Activated naive CD8-positive, alpha-beta T cell treated with anti-CD3 and anti-CD28 coated beads, Interleukin-2, amount 50 U/mL, for 24 hours (primary cell): ENCODE data around the gene OVCA2.

Experiments used
- ATAC-seq: fragments of 150-1000 bp; cut with Tn5 transposase; one replicate; pipeline ENCODE4 v1.10.0; 2021
- DNase-seq: peaks from one replicate; pipeline ENCODE4 v3.0.0; 2021
- H3K27ac Mint-ChIP-seq: one replicate; pipeline ENCODE4 v1.8.0; 2021; ENCODE audit warnings: mild to moderate bottlenecking, mixed read lengths
- H3K27me3 Mint-ChIP-seq: one replicate; pipeline ENCODE4 v1.8.0; 2021; ENCODE audit warnings: mixed read lengths
- H3K36me3 Mint-ChIP-seq: one replicate; pipeline ENCODE4 v1.8.0; 2021; ENCODE audit warnings: low read depth, mixed read lengths
- H3K4me1 Mint-ChIP-seq: one replicate; pipeline ENCODE4 v1.8.0; 2021; ENCODE audit warnings: mixed read lengths
- H3K4me3 Mint-ChIP-seq: one replicate; pipeline ENCODE4 v1.8.0; 2021; ENCODE audit warnings: mild to moderate bottlenecking, moderate library complexity, mixed read lengths
- H3K9me3 Mint-ChIP-seq: one replicate; pipeline ENCODE4 v1.8.0; 2021; ENCODE audit warnings: mixed read lengths

OVCA2 gene

DNA sequence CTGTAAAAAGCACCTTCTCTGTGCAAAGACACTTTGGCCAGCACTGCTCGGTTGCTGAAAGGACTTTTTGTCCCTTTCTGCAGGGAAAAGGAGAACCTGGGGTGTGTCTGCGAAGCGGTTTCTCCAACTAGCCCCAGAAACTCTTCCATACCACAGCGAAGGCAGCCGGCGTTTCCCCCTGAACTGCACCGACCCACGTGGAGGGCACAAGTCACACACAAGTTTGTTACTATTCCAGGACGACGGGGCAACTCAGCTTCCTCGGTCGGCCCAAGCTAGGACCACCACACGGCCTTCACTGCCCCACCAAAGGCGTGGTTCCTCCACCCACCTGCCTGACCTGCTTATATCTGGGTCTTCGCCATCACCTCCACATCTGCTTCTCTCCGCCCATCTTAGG is 18.6 kb upstream of the OVCA2 start:
- H3K27ac Mint-ChIP-seq = no peak overlapping the region
- no peak for ATAC-seq
- H3K36me3 Mint-ChIP-seq = no peaks in the 10 kb centered on the region
- DNase-seq = no peak
- peaks cover 38% of the 10 kb centered on the region for H3K27me3 Mint-ChIP-seq
- H3K4me3 Mint-ChIP-seq = peak overlapping the region; percentile 42
- H3K9me3 Mint-ChIP-seq = no peaks in the 10 kb centered on the region
- peaks cover 16% of the 10 kb centered on the region for H3K4me1 Mint-ChIP-seq

DNA sequence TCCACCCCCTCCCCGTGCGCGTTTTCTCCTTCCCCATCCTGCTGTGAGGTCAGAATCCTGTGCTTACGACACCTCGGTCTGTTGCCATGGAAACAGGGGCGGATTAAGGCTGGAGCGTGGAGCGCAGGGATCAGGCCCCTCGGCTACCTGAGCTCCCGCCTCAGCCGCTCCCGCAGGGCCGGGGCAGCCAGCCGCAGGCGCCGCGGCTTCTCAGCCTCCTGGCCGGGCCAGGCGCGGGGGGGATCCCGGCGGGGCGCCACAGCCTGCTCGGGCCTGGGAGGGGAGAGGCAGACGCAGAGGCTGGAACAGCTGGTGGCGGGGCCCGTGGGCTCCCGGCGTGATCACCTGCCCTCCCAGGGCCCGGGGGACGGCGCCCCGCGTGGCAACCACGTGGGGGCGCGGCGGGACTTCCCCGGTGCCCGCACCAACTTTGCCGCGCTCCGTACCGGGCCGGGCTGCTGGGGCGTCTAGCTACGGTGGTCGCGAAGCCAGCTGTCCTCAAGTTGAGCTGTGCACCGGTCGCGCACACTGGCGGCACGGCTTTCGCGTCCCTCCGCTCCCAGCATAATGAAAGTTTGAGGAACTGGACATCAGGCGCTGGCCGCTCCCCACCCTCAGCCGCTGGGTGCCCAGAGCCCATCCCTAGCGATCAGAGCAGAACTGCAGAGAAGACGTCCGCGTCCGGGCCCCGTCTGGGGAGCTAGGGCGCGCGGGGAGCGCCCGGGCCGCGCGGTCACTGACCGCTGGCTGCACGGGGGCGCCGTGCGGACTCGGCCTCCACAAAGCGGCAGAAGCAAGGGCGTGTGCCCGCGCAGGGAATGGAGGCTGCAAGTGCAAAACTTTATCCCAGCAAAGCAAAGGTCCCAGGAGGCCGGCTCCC is 17.9 kb upstream of the OVCA2 start:
- Mint-ChIP-seq H3K4me1 (peaks cover 16% of the 10 kb centered on the region), H3K9me3 (no peaks in the 10 kb centered on the region), H3K27ac (no peak overlapping the region), H3K27me3 (peaks cover 36% of the 10 kb centered on the region), H3K36me3 (no peaks in the 10 kb centered on the region), H3K4me3 (peak overlapping the region; percentile 68)
- ATAC-seq (no peak), DNase-seq (peak; percentile 24)

DNA sequence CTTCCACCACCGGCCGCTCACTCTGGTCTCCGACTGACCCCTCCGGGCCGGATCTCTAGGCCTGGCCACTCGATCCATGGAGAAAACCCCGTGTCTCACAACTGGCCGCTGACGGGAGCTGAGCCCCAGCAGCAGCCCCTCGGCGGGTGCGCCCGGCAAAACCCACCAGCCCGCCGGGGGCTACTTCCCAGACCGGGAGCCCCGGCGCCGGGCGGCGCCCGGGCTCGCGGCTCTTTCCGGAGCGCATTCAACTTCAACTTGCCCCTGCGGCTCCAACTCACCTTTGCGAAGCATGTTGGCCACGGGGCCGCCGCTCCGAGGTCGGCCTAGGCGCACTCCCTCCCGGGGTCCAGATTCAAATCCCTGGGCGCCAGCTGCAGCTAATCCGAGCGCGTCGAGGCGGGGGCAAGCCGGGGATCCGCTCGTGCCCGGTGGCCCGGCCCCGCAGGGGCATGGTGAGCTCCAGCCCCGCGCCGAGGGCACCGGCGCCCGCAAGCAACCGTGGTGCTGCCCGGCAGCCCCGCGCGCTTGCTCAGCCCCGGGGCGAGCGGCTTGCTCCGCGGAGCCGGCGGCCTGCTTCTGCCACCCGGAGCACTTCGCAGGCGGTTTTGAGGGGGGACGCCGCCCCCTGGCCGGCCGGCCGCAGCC is 17.1 kb upstream of the OVCA2 start:
- ATAC-seq (no peak), DNase-seq (no peak)
- Mint-ChIP-seq H3K27me3 (peaks cover 31% of the 10 kb centered on the region), H3K9me3 (no peaks in the 10 kb centered on the region), H3K4me3 (peak overlapping the region; percentile 68), H3K36me3 (no peaks in the 10 kb centered on the region), H3K4me1 (peaks cover 18% of the 10 kb centered on the region), H3K27ac (no peak overlapping the region)

DNA sequence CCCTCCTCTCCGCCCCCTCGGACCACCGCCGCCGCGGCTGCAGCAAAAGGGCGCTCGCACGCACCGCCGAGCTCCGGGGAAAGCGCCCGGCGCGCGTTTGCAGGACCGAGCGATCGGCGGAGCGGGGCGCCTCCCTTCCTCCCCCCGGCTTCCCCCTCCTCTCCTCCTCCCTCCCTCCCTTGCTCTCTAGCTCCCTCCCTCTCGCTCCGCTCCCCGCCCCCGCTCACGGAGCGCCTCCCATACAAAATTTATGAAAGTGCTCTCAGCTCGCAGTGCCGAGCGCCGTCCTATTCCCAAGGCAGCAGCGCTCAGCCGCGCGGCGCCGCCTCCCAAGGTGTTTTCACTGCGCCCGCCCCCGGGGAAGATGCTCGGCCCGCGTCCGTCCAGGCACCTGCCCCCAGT is 16.6 kb upstream of the OVCA2 start, which contains the start of gene RTN4RL1:
Gene RTN4RL1, minus strand, starts transcription at position 115 of the 402 bp plus-strand sequence. CDS start 469 bp downstream, outside the sequence.
- Mint-ChIP-seq H3K27ac (no peak within 1 kb of the TSS), H3K36me3 (no peaks in the 10 kb centered on the region), H3K4me3 (peak within 1 kb of the TSS; percentile 68), H3K27me3 (peaks cover 30% of the 10 kb centered on the region), H3K4me1 (peaks cover 18% of the 10 kb centered on the region), H3K9me3 (no peaks in the 10 kb centered on the region)
- DNase-seq (peak; percentile 60), ATAC-seq (no peak)

DNA sequence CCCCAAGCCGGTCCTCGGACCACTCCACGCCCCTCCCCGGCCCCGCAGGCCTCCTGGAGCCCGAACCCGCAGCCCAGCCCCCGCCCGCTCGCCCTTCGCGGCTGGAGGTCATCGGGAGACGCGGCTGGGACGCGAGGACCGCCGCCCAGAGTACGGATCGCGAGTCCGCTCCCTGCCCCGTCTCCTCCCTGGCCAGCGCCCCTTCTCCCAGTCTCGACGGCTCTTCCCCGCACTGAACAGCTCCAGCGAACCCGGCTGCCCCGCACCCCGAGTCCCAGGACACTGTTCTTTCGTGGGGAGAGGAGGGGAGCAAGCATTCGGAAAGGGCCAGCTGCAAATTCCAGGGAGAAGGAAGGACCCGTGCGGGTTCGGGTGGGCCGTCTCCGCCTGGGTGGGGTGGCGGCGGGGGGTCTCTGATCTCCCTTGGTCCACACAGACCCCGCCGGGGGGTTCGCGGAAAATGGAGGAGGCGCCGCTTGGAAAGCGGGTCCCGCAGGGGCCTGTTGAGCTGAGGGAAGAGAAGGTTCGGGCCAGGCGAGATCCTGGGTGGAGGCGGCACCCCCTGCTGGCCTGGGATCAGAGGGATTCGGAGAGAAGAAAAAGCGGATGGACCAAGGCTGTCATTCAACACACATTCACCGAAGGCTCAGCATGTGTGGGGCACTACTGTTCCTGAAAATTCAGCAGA is 16.1 kb upstream of the OVCA2 start:
- no peaks in the 10 kb centered on the region for H3K9me3 Mint-ChIP-seq
- H3K4me1 Mint-ChIP-seq = peaks cover 19% of the 10 kb centered on the region
- H3K36me3 Mint-ChIP-seq = no peaks in the 10 kb centered on the region
- ATAC-seq (no peak), DNase-seq (peak; percentile 42)
- peaks cover 28% of the 10 kb centered on the region for H3K27me3 Mint-ChIP-seq
- H3K4me3 Mint-ChIP-seq = peak overlapping the region; percentile 63
- H3K27ac Mint-ChIP-seq = no peak overlapping the region

DNA sequence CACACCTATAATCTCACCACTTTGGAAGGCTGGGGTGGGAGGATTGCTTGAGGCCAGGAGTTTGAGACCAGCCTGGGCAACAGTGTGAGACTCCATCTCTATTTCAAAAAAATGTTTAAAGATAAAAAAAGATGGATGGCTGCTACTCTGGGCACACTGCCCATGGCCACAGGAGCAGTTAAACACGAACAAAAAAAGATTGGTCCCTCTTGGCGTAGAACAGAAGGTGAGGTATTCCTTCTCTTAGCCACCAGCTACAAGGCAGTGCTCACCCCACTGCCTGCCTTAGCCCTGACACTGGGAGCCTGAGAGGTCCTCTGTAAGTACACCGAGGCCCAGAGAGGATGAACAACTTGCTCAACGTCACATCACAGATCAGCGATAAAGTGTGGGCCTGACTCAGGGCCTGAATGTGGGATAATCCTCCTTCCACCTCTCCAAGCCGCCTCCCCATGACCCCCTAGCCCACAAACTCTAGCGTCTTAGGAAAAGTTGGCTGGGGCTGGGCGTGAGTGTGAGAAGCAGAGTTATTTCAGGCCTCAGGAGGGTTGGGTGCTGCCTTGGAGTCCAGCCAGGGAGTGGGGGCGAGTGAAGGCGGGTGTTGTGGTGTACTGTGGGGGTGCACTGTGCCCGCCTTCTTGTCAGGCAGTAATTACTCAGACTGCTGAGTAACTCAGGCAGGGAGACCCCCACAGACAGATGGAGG is 14.1 kb upstream of the OVCA2 start:
- peaks cover 26% of the 10 kb centered on the region for H3K27me3 Mint-ChIP-seq
- no peak for ATAC-seq
- H3K4me1 Mint-ChIP-seq = peaks cover 33% of the 10 kb centered on the region
- DNase-seq = peak; percentile 18
- no peaks in the 10 kb centered on the region for H3K9me3 Mint-ChIP-seq
- no peaks in the 10 kb centered on the region for H3K36me3 Mint-ChIP-seq
- H3K27ac Mint-ChIP-seq = no peak overlapping the region
- no peak overlapping the region for H3K4me3 Mint-ChIP-seq

DNA sequence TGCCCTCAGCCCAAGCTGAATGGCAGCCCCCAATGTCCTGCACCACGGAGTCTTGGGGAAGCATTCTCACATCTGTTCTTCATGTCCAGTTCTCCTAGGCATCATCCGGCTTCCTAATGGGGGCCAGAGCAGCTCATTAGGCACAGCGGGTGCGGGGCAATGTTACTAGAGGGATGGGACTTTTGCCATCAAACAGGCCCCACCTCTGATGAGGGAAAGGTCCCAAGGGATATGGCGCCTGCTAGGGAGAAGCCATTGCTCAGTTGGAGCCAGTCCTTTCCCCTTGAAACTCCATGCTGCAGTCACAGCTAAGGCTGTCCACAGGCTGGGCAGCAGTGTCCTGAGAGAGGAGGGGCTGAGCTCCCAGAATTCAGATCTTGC is 13.6 kb upstream of the OVCA2 start:
- Mint-ChIP-seq H3K4me1 (peaks cover 28% of the 10 kb centered on the region), H3K9me3 (no peaks in the 10 kb centered on the region), H3K27me3 (peaks cover 23% of the 10 kb centered on the region), H3K27ac (no peak overlapping the region), H3K36me3 (no peaks in the 10 kb centered on the region), H3K4me3 (no peak overlapping the region)
- DNase-seq (no peak), ATAC-seq (no peak)

DNA sequence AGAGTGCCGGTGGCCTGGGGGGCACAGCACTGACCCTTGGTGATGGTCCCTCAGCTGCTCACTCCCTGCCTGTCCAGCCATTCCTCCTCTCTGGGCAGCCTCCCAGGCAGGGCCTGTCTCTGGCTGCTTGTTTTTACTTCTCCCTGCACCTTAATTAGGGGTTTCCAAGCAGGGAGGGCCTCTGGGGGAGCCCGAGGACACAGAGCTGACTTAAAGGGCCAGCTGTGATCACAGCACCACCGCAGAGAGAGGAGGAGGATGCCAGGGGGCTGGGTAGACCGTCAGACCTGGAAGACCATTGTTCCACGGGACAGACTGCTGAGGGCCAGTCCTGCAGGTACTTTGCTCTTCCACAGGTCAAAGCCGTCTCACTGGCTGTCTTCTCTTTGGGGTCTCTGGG is 13.1 kb upstream of the OVCA2 start:
- Mint-ChIP-seq H3K36me3 (no peaks in the 10 kb centered on the region), H3K4me1 (peaks cover 29% of the 10 kb centered on the region), H3K9me3 (no peaks in the 10 kb centered on the region), H3K4me3 (no peak overlapping the region), H3K27ac (no peak overlapping the region), H3K27me3 (peaks cover 21% of the 10 kb centered on the region)
- DNase-seq (no peak), ATAC-seq (no peak)

DNA sequence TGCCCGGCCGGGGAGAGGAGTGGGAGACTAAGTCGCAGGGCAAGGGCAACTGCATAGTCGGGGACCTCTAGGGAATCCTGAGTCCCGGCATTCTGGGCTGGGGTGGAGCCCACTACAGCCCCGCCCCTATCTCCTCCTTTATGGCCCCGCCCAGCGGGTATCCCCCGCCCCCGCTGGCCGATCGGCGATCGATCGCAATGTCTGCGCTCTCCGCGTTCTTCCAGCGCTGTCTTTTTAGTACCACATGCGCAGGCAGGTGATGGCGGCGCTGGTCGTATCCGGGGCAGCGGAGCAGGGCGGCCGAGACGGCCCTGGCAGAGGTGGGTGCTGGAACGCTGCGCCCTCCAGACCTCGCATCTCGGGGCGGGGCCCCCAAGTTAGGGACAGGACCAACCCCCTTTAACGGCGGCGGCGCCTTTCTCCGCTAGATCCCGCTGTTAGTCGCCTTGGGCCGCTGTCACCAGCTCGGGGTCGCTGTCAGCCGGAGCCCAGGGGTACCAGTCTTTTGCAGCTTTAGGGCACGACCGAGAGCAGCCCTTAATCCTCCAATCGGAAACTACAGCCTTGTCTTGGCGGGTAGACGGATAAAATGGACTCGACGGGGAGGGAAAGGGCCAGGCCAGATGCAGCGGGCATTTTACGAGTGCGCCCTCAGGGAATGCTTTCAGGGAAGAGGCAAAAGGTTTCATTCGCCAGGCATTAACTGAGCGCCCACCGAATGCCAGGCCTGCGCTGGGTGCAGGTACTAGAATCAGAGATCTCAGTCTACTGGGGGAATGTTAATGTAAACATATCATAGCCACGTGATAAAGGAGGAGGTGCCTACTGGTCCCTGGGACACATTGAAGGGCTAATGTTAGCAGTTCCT is 11.7 kb upstream of the OVCA2 start, which contains the start of gene DPH1:
Gene DPH1, plus strand, starts transcription at position 243 of the 868 bp plus-strand sequence. Its CDS starts 17 bp downstream, at position 260.
- Mint-ChIP-seq H3K27ac (peak within 1 kb of the TSS; percentile 56), H3K36me3 (no peaks in the 10 kb centered on the region), H3K4me1 (peaks cover 27% of the 10 kb centered on the region), H3K27me3 (peaks cover 19% of the 10 kb centered on the region), H3K9me3 (no peaks in the 10 kb centered on the region), H3K4me3 (peak within 1 kb of the TSS; percentile 93)
- DNase-seq = peak; percentile 86
- peak; percentile 95 for ATAC-seq

DNA sequence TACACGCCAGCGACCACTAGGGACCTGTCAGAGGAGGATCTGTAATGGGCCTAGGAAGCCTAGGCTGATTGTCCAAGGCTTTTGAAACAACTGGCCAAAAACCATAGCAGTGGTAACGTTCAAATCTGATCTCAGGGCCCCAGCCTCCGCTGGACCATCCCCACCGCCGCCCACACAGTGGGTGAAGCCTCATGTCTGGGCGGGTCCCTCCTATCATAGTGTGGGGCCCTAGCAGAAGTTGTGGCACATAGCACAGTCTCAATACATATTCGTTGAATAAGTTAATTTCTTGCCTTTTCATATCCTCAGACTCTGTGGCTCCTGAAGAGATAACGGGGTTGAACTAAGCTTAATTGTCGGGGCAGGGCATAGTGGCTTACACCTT is 11.1 kb upstream of the OVCA2 start:
- H3K27me3 Mint-ChIP-seq = peaks cover 15% of the 10 kb centered on the region
- peak; percentile 4 for ATAC-seq

DNA sequence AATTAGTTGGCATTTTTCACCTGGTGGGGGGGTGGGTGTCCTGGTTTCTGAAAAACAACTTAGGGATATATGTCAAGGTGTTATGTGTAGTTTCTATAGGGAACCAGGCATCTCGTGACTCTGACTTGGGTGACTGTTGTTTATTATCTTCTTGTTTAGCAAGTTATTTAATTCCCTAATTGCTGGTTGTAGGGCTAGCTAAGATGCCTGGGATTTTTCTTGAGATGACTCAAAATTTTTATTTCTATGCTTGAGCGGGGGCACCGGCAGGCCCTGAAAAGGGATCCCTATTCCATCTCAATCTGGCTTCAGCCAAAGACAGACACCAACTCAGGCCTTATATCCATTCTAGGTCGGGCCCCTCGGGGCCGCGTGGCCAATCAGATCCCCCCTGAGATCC is 8.7 kb upstream of the OVCA2 start:
- Mint-ChIP-seq H3K27me3 (no peaks in the 10 kb centered on the region), H3K36me3 (peaks cover 6% of the 10 kb centered on the region), H3K27ac (no peak overlapping the region), H3K4me1 (peaks cover 20% of the 10 kb centered on the region), H3K9me3 (no peaks in the 10 kb centered on the region), H3K4me3 (no peak overlapping the region)
- no peak for DNase-seq
- ATAC-seq = no peak

More for the DNA sequence above, 11.1 kb upstream of the OVCA2 start:
- Mint-ChIP-seq H3K36me3 (no peaks in the 10 kb centered on the region), H3K9me3 (no peaks in the 10 kb centered on the region), H3K4me1 (peaks cover 25% of the 10 kb centered on the region), H3K27ac (no peak overlapping the region), H3K4me3 (peak overlapping the region; percentile 93)
- DNase-seq = peak; percentile 61

DNA sequence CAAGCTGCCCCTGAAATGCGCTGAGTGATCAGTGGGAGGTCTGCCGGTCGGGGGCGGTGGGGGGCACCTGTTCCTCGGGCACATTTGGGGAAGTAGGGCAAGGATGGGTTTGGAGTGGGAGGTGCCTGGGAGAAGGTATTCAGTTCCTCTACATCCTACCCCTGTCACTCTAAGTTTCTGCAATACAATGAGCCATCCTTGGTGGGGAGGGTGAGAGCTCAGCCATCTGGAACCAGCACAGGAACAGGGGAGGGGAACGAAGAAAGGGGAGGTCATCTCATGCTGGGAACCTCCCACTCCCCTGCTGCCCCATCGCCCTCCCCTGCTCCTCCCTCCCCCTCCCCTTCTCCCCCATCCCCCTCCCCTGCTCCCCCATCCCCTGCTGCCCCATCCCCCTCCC is 7.7 kb upstream of the OVCA2 start:
- ATAC-seq = no peak
- Mint-ChIP-seq H3K27me3 (no peaks in the 10 kb centered on the region), H3K9me3 (no peaks in the 10 kb centered on the region), H3K27ac (no peak overlapping the region), H3K36me3 (peaks cover 6% of the 10 kb centered on the region), H3K4me1 (peaks cover 20% of the 10 kb centered on the region), H3K4me3 (no peak overlapping the region)
- no peak for DNase-seq

DNA sequence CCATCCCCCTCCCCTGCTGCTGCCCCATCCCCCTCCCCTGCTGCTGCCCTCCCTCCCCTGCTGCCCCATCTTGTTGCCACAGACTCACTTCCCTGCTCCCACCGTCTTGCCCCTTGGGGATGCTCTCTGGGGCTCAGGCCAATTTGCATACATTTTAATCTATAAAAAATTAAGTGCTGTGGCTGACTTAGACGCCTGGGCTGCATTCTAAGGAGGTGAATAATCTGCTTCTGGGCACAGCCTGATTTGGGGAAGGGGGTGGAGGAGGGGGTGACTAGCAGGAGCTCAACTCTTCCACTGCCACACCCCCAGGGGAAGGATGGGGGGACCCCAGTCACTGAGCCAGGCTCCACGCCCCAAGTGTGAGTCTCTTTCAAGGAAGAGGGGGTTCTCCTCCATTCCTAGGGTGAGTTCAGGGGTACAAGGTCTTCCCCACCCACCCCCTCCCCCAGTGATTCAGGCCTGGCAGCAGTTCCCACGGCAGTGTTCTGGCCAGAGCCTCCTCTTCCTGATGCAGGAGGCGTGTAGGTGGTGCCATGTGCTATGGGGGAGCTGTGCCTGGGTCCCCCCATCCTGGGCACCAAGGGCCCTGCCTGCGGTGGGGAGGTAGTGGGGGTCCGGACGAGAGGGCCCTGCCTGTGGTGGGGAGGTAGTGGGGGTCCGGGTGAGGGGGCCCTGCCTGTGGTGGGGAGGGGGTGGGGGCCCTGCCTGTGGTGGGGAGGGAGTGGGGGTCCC is 6.8 kb upstream of the OVCA2 start:
- peaks cover 18% of the 10 kb centered on the region for H3K4me1 Mint-ChIP-seq
- no peaks in the 10 kb centered on the region for H3K27me3 Mint-ChIP-seq

More for the DNA sequence above, 6.8 kb upstream of the OVCA2 start:
- Mint-ChIP-seq H3K9me3 (no peaks in the 10 kb centered on the region), H3K36me3 (peaks cover 6% of the 10 kb centered on the region), H3K27ac (no peak overlapping the region), H3K4me3 (no peak overlapping the region)
- DNase-seq = no peak
- no peak for ATAC-seq
